ENCODE measurements around the gene MSH5. TPM values are rescaled to one million over a fixed set of nuclear protein-coding genes. Genes with fewer than 3 reads are reported as not detected.

The MSH5 gene
- total and polyA plus RNA-seq, 9 of the 15 experiments (the other 6 are each of a cell fraction or from before 2014, with no cell fraction given) = 12.5 to 104 (median 46.6) TPM

- TF ChIP-seq ZNF407 (IDR thresholded peaks at IDR 0.05; ENCODE audit: low read depth) (peak; percentile 100), ERF (CRISPR knock-in tag; IDR thresholded peaks at IDR 0.05) (peak; percentile 74), ZSCAN29 (IDR thresholded peaks at IDR 0.05) (peak; percentile 44; the same call in 1 of the 2 replicates), HNRNPK (IDR thresholded peaks at IDR 0.05; ENCODE audit: low read depth, low read length, poor library complexity, severe bottlenecking) (no peak), SMAD4 (CRISPR knock-in tag; conservative IDR thresholded peaks at IDR 0.05) (peak; percentile 39; the same call in 1 of the 2 replicates), CHCHD3 (CRISPR knock-in tag; IDR thresholded peaks at IDR 0.05) (peak; percentile 92), NFIC (IDR thresholded peaks at IDR 0.05) (peak; percentile 49; the same call in 1 of the 2 replicates), SIN3A (IDR thresholded peaks at IDR 0.05; ENCODE audit: borderline replicate concordance in 2 of 2, control insufficient read depth in 1 of 2, low read depth in 2 of 2, low read length in 2 of 2) (peak; percentile 71 to 95), ZNF561 (CRISPR knock-in tag; conservative IDR thresholded peaks at IDR 0.05) (no peak), NEUROD1 (IDR thresholded peaks at IDR 0.05; ENCODE audit: borderline replicate concordance, low read depth, low read length, partially characterized antibody) (peak; percentile 93), SNRNP70 (optimal IDR thresholded peaks at IDR 0.05; ENCODE audit: low read depth, low read length) (no peak), E2F4 (CRISPR knock-in tag; IDR thresholded peaks at IDR 0.05; ENCODE audit: low read depth) (no peak; the same call in 1 of the 2 replicates), LCOR (CRISPR knock-in tag; IDR thresholded peaks at IDR 0.05) (peak; percentile 41), SMARCC2 (IDR thresholded peaks at IDR 0.05; ENCODE audit: low read depth) (peak; percentile 82), HBP1 (CRISPR knock-in tag; IDR thresholded peaks at IDR 0.05) (no peak; the same call in 1 of the 2 replicates), ZNF586 (CRISPR knock-in tag; conservative IDR thresholded peaks at IDR 0.05) (0 out of 2 replicates have a peak, but pooled peaks have one; percentile 3)
These were observed 36.7 kb upstream of the MSH5 start, which contains the start of gene ABHD16A (continued) for GRCh38 chr6:31702819-31703716.
